Measurements from ENCODE around the gene GRIA1.

The GRIA1 gene

DNA sequence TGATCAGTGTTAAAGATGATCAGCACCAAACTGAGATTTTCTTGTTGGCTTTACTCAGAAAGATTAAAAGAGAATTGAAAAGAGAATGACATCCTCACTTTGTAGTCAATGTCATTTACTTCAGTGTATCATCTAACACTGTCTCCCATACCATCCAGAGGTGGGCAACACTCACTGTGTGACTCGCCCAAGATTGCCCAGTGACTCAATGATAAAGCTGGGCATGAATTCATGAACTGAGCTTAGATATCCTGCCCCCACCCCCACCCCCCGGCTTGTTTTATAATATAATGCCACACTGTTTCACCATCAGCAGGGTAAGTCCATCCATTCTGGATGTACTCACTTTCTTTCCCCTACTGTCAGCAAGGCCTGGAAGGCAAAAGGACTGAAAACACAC lies 306.1 kb downstream of the GRIA1 start:
- no peak overlapping the region for H3K9ac ChIP-seq (ENCODE audit: low read depth, low read length)
- H3K27ac ChIP-seq (ENCODE audit: low read depth, low read length), result no peak overlapping the region
- no peak overlapping the region for H3K4me3 ChIP-seq (ENCODE audit: low read depth, low read length)
- no peaks in the 10 kb centered on the region for H3K4me1 ChIP-seq (ENCODE audit: control insufficient read depth, insufficient read depth, low read length)
- no peaks in the 10 kb centered on the region for H3K27me3 ChIP-seq (ENCODE audit: control insufficient read depth, insufficient read depth, low read length)
- H3K9me3 ChIP-seq (ENCODE audit: control insufficient read depth, insufficient read depth, low read length), result no peaks in the 10 kb centered on the region
- H3K36me3 ChIP-seq (ENCODE audit: control insufficient read depth, insufficient read depth, low read length), result no peaks in the 10 kb centered on the region

GRCh38 chr5:153797484-153797883 lies 307.0 kb downstream of the GRIA1 start:
- no peak overlapping the region for H3K27ac ChIP-seq (ENCODE audit: low read depth, low read length)
- no peaks in the 10 kb centered on the region for H3K36me3 ChIP-seq (ENCODE audit: control insufficient read depth, insufficient read depth, low read length)
- H3K27me3 ChIP-seq (ENCODE audit: control insufficient read depth, insufficient read depth, low read length), result no peaks in the 10 kb centered on the region
- H3K4me3 ChIP-seq (ENCODE audit: low read depth, low read length), result no peak overlapping the region
- H3K9me3 ChIP-seq (ENCODE audit: control insufficient read depth, insufficient read depth, low read length), result no peaks in the 10 kb centered on the region
- no peaks in the 10 kb centered on the region for H3K4me1 ChIP-seq (ENCODE audit: control insufficient read depth, insufficient read depth, low read length)
- H3K9ac ChIP-seq (ENCODE audit: low read depth, low read length), result no peak overlapping the region

- no peak overlapping the region for H3K9ac ChIP-seq (ENCODE audit: low read depth, low read length)
- no peak overlapping the region for H3K27ac ChIP-seq (ENCODE audit: low read depth, low read length)
- H3K9me3 ChIP-seq (ENCODE audit: control insufficient read depth, insufficient read depth, low read length), result no peaks in the 10 kb centered on the region
- H3K4me3 ChIP-seq (ENCODE audit: low read depth, low read length), result no peak overlapping the region
- no peaks in the 10 kb centered on the region for H3K27me3 ChIP-seq (ENCODE audit: control insufficient read depth, insufficient read depth, low read length)
- H3K4me1 ChIP-seq (ENCODE audit: control insufficient read depth, insufficient read depth, low read length), result no peaks in the 10 kb centered on the region
- no peaks in the 10 kb centered on the region for H3K36me3 ChIP-seq (ENCODE audit: control insufficient read depth, insufficient read depth, low read length)
Observed at GRCh38 chr5:153798830-153799229, 308.4 kb downstream of the GRIA1 start.

- Histone ChIP-seq H3K4me3 (ENCODE audit: low read depth, low read length) (no peak overlapping the region), H3K27ac (ENCODE audit: low read depth, low read length) (no peak overlapping the region), H3K4me1 (ENCODE audit: control insufficient read depth, insufficient read depth, low read length) (no peaks in the 10 kb centered on the region), H3K27me3 (ENCODE audit: control insufficient read depth, insufficient read depth, low read length) (no peaks in the 10 kb centered on the region), H3K9ac (ENCODE audit: low read depth, low read length) (no peak overlapping the region), H3K36me3 (ENCODE audit: control insufficient read depth, insufficient read depth, low read length) (no peaks in the 10 kb centered on the region), H3K9me3 (ENCODE audit: control insufficient read depth, insufficient read depth, low read length) (no peaks in the 10 kb centered on the region)
Observed at GRCh38 chr5:153799466-153799865, 309.0 kb downstream of the GRIA1 start.

DNA sequence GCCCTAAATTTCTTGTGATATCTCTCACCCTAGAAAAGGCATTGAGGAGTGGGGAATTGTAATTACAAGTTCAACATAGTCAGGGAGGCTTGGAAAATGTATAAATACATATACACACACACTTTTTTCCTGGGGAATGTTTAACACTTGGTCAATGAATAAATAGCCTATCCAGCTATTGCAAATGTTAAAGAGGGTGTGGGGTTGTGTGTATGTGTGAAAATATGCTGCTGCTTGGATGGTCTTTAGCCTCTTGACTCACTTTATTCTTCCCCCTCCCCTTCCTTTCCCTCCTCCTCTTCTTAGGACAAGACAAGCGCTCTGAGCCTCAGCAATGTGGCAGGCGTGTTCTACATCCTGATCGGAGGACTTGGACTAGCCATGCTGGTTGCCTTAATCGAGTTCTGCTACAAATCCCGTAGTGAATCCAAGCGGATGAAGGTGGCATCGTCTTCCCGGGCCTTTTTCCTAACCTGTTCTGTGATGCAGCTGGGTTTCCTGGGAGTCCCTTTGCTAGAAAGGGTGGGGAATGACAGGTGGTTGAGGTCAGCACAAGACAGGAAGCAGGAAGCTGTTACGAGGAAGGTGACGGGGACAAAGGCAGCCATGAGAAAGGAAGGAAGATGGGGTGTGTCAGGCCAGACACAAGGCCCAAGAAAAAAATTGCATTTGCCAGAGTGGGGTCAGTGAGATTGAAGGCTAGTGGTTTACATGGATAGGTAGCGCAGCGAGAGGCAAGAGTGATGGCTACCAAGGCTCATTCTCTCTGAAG lies 311.8 kb downstream of the GRIA1 start:
- Histone ChIP-seq H3K27ac (ENCODE audit: low read depth, low read length) (no peak overlapping the region), H3K9ac (ENCODE audit: low read depth, low read length) (no peak overlapping the region), H3K4me3 (ENCODE audit: low read depth, low read length) (no peak overlapping the region), H3K4me1 (ENCODE audit: control insufficient read depth, insufficient read depth, low read length) (no peaks in the 10 kb centered on the region), H3K36me3 (ENCODE audit: control insufficient read depth, insufficient read depth, low read length) (no peaks in the 10 kb centered on the region), H3K27me3 (ENCODE audit: control insufficient read depth, insufficient read depth, low read length) (no peaks in the 10 kb centered on the region), H3K9me3 (ENCODE audit: control insufficient read depth, insufficient read depth, low read length) (no peaks in the 10 kb centered on the region)

DNA sequence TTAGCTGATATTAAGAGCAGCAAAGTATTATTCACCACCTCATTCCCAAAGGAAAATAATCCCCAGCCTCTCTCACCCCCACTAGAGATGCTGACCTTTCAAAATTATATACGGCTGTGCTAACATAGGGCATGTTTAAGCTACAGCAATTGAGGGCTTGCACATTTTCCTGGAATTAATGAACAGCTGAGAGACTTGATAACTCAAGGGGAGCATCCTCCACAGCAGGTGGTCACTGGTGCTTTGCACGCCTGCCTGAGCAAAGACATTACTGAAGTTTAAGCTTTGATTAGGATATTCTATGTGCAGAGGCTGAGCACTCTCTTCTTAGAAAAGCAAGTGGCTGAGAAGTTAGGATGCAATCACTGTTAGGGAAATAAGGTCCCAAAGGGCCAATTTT lies 317.3 kb downstream of the GRIA1 start:
- Histone ChIP-seq H3K27me3 (ENCODE audit: control insufficient read depth, insufficient read depth, low read length) (no peaks in the 10 kb centered on the region), H3K9me3 (ENCODE audit: control insufficient read depth, insufficient read depth, low read length) (no peaks in the 10 kb centered on the region), H3K9ac (ENCODE audit: low read depth, low read length) (no peak overlapping the region), H3K36me3 (ENCODE audit: control insufficient read depth, insufficient read depth, low read length) (no peaks in the 10 kb centered on the region), H3K4me1 (ENCODE audit: control insufficient read depth, insufficient read depth, low read length) (no peaks in the 10 kb centered on the region), H3K27ac (ENCODE audit: low read depth, low read length) (no peak overlapping the region), H3K4me3 (ENCODE audit: low read depth, low read length) (no peak overlapping the region)

DNA sequence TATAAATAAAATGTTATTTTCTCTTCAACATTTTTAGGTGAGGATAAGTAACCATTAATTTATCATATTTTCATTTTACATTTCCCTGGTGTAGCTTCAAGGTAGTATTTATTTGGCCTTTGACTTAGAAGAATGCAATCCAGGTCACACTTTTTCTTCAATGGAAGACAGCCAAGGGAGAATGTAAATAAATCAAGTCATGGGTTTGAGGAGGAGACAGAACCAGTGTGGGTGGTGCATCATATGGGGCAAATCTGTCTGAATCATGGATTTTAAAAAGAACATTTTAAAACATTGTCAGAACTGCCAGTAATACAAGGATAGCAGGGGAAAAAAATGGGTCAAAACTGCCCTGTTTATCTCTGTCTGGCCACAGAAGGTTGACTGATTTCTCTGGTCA lies 318.7 kb downstream of the GRIA1 start:
- no peaks in the 10 kb centered on the region for H3K27me3 ChIP-seq (ENCODE audit: control insufficient read depth, insufficient read depth, low read length)
- H3K4me1 ChIP-seq (ENCODE audit: control insufficient read depth, insufficient read depth, low read length), result no peaks in the 10 kb centered on the region
- no peak overlapping the region for H3K27ac ChIP-seq (ENCODE audit: low read depth, low read length)
- H3K9ac ChIP-seq (ENCODE audit: low read depth, low read length), result no peak overlapping the region
- no peaks in the 10 kb centered on the region for H3K36me3 ChIP-seq (ENCODE audit: control insufficient read depth, insufficient read depth, low read length)
- no peak overlapping the region for H3K4me3 ChIP-seq (ENCODE audit: low read depth, low read length)
- no peaks in the 10 kb centered on the region for H3K9me3 ChIP-seq (ENCODE audit: control insufficient read depth, insufficient read depth, low read length)

- no peak overlapping the region for H3K27ac ChIP-seq (ENCODE audit: low read depth, low read length)
- no peaks in the 10 kb centered on the region for H3K27me3 ChIP-seq (ENCODE audit: control insufficient read depth, insufficient read depth, low read length)
- H3K4me1 ChIP-seq (ENCODE audit: control insufficient read depth, insufficient read depth, low read length), result no peaks in the 10 kb centered on the region
- H3K9ac ChIP-seq (ENCODE audit: low read depth, low read length), result no peak overlapping the region
- no peaks in the 10 kb centered on the region for H3K9me3 ChIP-seq (ENCODE audit: control insufficient read depth, insufficient read depth, low read length)
- no peak overlapping the region for H3K4me3 ChIP-seq (ENCODE audit: low read depth, low read length)
- no peaks in the 10 kb centered on the region for H3K36me3 ChIP-seq (ENCODE audit: control insufficient read depth, insufficient read depth, low read length)
Observed at GRCh38 chr5:153813901-153814300, 323.4 kb downstream of the GRIA1 start.

DNA sequence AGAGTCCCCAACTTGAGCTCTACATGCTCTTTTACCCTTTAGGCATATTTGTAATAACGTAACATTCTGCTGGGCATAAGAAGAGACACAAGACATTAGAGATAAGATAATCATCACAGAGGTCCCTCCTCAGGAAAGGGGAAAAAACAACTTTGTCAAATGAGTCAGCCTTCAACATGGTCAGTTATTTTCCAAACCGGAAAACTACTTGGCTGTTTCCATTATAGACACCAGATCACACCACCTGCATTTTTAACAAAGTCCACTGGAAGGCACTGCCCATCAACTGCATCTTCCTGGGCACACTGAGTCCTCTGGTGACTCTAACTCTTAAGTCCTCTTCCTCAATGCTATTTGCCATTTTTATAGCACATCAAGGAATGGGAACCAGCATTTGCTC lies 326.4 kb downstream of the GRIA1 start:
- Histone ChIP-seq H3K9me3 (ENCODE audit: control insufficient read depth, insufficient read depth, low read length) (no peaks in the 10 kb centered on the region), H3K27ac (ENCODE audit: low read depth, low read length) (no peak overlapping the region), H3K27me3 (ENCODE audit: control insufficient read depth, insufficient read depth, low read length) (no peaks in the 10 kb centered on the region), H3K4me1 (ENCODE audit: control insufficient read depth, insufficient read depth, low read length) (no peaks in the 10 kb centered on the region), H3K4me3 (ENCODE audit: low read depth, low read length) (no peak overlapping the region), H3K36me3 (ENCODE audit: control insufficient read depth, insufficient read depth, low read length) (no peaks in the 10 kb centered on the region), H3K9ac (ENCODE audit: low read depth, low read length) (no peak overlapping the region)

DNA sequence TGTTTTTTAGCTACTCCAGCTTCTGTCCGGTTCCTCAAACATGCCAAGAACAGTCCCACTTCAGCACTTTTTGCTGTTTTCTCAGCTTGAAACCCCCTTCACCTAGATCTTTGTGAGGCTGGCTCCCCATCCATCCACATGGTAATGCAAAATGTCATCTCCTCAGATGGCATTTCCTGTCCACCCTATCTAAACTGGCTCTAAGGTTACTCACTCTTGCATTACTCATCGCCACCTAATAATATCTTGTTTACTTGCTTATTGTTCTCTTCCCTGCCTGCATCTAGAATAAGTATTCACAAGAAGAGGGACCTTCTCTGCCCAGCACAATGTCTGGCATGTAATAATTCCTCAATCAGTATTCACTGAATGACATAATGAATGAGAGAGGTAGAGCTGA lies 328.2 kb downstream of the GRIA1 start:
- Histone ChIP-seq H3K4me1 (ENCODE audit: control insufficient read depth, insufficient read depth, low read length) (no peaks in the 10 kb centered on the region), H3K36me3 (ENCODE audit: control insufficient read depth, insufficient read depth, low read length) (no peaks in the 10 kb centered on the region), H3K4me3 (ENCODE audit: low read depth, low read length) (no peak overlapping the region), H3K9ac (ENCODE audit: low read depth, low read length) (no peak overlapping the region), H3K27me3 (ENCODE audit: control insufficient read depth, insufficient read depth, low read length) (no peaks in the 10 kb centered on the region), H3K27ac (ENCODE audit: low read depth, low read length) (no peak overlapping the region), H3K9me3 (ENCODE audit: control insufficient read depth, insufficient read depth, low read length) (no peaks in the 10 kb centered on the region)

DNA sequence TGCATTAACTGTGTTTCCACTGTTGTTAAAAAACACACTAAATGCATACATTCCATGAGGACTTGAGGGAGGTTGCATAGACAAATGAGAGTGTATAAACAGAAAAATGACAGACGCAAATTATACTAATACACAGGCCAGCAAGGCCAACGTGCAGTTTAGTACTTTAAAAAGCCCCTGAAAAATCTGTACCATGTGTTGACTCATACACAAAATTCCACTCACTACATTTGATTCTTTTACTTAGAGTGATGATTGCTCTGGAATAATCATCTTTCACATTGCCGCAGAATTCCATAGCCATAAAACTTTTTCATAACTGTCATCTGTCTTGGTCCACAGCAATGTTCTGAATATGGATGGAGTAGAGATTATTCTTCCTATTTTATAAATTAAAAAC lies 332.6 kb downstream of the GRIA1 start:
- Histone ChIP-seq H3K4me1 (ENCODE audit: control insufficient read depth, insufficient read depth, low read length) (peaks cover 12% of the 10 kb centered on the region), H3K9ac (ENCODE audit: low read depth, low read length) (no peak overlapping the region), H3K27me3 (ENCODE audit: control insufficient read depth, insufficient read depth, low read length) (no peaks in the 10 kb centered on the region), H3K36me3 (ENCODE audit: control insufficient read depth, insufficient read depth, low read length) (no peaks in the 10 kb centered on the region), H3K9me3 (ENCODE audit: control insufficient read depth, insufficient read depth, low read length) (no peaks in the 10 kb centered on the region), H3K4me3 (ENCODE audit: low read depth, low read length) (no peak overlapping the region), H3K27ac (ENCODE audit: low read depth, low read length) (no peak overlapping the region)

All from HUES48 (cell line).